Forelimb muscle (tissue), 1 donor: Measurements from ENCODE around the gene MAP1B. TPM values are rescaled to one million over a fixed set of nuclear protein-coding genes. Genes with fewer than 3 reads are reported as not detected.
"Not testable (repeated sequence)": the region's sequence is repeated elsewhere in the genome, so short reads cannot be mapped to it uniquely, and the experiment has no call there.

Experiments
- DNase-seq: peaks from one replicate; pipeline ENCODE4 v3.0.0-alpha.2; 2013; ENCODE audit warnings: low read depth
- polyA plus RNA-seq: library from polyadenylated mRNA; unstranded; fragments of 120-200 nt; gene quantifications from one replicate; pipeline ENCODE4 v1.2.1, GENCODE V29; 2013; ENCODE audit not compliant: insufficient read length

The MAP1B gene
- polyA plus RNA-seq, result 32.5 TPM

DNA sequence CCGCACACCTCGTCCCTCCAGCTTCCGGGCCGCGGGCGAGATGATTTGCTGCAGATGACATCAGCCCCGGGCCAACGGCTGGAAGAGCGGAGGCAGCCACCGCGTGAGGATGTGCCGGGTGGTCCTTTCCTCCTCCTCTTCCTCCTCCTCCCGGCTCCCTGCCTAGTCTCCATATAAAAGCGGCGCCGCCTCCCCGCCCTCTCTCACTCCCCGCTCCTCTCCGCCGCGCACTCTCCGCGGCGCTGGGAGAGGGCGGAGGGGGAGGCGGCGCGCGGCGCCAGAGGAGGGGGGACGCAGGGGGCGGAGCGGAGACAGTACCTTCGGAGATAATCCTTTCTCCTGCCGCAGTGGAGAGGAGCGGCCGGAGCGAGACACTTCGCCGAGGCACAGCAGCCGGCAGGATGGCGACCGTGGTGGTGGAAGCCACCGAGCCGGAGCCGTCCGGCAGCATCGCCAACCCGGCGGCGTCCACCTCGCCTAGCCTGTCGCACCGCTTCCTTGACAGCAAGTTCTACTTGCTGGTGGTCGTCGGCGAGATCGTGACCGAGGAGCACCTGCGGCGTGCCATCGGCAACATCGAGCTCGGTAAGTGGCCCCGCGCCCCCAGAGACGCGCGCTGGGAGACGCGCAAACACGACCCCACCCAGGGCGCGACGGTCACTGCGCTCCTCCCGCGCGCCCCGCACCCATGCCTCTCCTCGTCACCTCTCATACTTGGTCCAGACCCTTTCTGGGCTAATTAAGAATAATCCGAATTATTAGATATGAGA lies at the start of gene MAP1B:
MAP1B (plus strand) TSS at position 345 of the 770 bp plus-strand sequence; CDS start at position 402, 57 bp downstream.
- DNase-seq, result no peak

DNA sequence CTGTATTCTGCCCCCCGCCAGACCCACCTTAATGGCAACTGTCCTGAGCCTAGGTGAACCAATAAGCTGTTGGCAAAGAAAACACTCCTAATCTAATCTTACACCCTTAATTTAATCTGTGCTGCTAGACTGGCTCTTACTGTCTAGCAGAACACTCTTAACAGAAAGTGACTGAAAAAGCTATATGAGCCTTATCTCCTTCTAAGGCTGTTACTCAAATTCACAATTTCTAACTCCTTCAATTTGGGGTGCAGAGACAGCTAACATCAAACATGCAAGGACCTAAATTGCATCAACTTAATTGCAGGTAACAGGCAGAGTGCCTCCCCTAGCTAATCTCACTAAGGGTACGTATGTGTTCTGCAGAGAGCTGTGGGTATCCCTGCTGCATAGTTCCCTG lies 49.5 kb upstream of the MAP1B start:
- no peak for DNase-seq

DNA sequence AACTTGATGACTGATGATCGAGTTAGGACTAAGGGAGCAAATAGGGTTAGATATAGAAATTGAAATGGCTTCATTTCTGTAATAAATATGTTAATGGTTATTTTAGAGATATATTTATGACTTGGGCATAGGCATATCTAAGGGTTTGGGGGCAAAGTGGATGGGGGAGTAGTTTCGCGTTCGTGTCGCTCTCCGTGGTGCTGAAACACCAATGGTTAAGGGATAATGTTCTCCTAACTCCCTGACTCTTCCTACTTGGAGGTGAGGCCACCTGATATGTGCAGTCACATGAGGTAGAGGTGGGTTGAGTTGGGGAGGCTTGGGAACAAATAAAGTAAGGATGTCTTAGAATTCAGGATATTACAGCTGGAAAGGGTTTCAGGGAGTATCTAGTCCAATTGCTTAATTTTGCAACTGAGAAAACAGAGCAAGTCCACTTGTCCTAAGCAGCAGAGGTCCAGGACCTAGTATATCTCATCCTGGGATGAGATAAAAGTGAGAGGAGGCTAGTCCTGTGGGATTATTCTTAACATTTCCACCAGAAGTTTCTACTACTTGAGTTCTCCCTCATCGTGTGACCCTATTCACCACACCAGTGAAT lies 44.0 kb upstream of the MAP1B start:
- DNase-seq, result peak; percentile 6

DNA sequence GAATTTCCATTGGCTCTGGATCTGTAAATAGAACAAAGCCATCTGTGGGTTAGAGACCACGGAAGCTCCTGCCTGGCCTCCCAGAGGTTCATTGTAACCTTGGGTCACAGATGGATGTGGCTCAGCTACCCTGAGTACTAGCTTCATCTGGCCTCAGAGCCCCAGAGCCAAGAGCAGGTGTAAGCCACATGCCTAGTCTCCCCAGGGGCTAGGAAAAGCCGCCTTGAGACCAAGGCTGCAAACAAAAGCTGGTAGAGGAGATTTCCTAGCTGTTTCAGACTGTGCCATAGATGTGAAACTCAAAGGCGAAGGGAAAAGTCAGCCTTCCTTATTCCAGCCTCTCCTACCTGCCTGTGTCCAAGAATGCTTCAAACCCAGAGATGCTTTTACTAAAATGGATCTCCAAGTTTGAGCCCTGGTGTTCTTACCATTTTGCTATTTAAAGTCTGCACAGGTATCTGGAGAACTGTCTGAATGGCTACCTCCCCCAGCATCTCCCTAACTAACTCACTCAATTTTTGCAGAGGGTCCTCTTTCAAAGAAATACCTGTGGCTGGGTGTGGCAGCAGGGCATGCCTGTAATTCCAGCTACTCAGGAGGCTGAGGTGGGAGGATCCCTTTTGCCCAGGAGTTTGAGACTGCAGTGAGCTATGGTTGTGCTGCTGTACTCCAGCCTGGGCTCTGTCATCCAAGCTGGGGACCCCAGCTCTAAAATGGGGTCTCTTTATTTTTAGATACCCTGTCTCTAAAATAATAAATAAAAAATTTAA lies 42.3 kb upstream of the MAP1B start:
- no peak for DNase-seq

- no peak for DNase-seq
These were observed 41.5 kb upstream of the MAP1B start for GRCh38 chr5:72065751-72066255.

- DNase-seq, result no peak
These were observed 40.6 kb upstream of the MAP1B start for GRCh38 chr5:72066705-72067107.

- no peak for DNase-seq
These were observed 39.4 kb upstream of the MAP1B start for GRCh38 chr5:72067682-72068470.

DNA sequence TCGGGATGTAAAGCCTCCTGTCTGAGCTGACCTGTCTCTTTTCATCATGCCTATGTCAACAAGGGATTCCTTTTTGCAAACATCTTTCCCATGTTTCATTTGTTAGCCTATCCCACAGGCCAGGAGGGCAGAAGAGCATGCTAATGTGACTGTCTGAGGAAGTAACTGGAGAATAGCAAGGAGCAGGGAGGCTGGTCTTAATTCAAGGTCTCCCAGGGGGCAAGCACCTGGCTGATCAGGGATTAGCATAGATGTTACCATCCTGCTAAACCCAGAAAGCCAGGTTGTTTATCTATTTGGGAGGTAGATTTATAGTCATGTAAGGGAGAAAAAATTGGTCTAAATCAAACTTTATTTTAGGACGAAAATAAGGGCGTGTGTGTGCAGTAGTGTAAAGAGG lies 36.7 kb upstream of the MAP1B start:
- no peak for DNase-seq

GRCh38 chr5:72071906-72072305 lies 35.4 kb upstream of the MAP1B start:
- no peak for DNase-seq

- DNase-seq, result no peak
These were observed 33.0 kb upstream of the MAP1B start for GRCh38 chr5:72074251-72074650.

DNA sequence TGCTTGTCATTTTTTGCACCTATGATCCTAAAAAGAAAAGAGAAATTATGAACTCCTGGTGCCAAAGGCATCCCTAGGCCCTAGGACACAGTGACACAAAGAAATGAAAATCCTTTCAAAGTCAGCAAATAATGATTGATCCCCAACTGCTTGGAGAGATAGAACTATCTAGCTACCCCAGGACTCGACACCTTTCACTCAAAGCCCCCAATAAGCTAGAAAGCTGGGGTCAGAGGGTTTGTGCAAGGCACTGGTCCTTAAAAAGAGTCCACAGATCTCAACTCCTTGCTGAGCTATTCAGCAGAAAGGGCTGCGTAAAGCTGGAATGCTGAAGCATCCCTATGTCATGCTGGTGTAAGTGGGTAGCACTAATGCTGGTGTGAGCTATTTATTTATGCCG lies 31.8 kb upstream of the MAP1B start:
- no peak for DNase-seq

DNA sequence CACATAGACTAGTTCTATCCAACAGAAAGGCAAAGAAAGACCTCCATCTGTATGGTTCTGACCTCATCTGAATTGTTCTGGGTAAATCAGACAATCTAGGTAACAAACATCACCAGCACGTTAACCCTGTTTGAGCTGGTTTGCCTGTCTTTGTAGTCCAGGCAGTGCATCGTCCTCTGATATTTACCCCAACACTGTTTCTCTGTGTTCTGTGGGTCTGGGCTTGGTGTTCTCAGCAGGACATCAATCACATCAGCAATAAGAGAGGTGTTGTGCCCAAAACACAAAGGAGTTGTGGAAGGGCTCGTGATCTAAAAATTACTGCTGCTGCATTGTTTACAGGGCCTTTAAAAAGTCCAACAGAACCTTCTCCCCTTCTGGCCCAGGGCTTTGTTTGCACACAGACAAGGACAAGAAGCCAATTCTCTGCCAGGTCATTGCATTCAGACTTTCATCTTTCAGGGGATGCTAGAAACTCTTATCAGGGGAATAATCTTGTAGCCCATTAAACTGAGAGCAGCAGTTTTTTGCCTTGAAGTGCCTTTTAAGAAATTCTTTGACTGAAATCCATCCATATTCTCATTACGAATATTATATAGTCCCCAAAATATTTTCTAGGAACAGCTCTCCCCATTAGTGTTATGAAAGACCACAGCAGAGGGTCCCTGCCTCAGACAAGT lies 30.5 kb upstream of the MAP1B start:
- DNase-seq, result no peak

- no peak for DNase-seq
These were observed 29.9 kb upstream of the MAP1B start for GRCh38 chr5:72077390-72077789.

DNA sequence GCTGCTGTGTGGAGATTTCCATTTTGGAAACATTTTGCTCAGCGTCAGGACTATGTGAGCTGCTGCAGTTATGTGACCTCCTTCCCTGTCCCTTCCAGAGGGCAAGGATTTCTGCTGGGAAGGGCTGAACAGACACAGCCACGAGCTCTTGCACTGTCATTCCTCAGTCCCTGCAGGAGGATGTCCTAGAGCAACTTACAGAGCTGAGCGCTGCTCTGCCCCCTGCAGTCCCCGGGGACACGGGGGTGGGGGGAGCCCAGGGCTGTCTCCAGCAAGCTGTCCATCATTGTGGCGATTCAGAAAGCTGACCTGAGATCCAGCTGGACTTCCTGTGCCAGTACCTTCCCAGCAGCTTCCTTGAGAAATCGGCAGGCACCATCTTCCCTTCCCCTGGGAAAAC lies 28.0 kb upstream of the MAP1B start:
- DNase-seq, result no peak

- DNase-seq, result no peak
These were observed 25.2 kb upstream of the MAP1B start for GRCh38 chr5:72082048-72082447.

GRCh38 chr5:72084876-72085275 lies 22.4 kb upstream of the MAP1B start:
- no peak for DNase-seq

DNA sequence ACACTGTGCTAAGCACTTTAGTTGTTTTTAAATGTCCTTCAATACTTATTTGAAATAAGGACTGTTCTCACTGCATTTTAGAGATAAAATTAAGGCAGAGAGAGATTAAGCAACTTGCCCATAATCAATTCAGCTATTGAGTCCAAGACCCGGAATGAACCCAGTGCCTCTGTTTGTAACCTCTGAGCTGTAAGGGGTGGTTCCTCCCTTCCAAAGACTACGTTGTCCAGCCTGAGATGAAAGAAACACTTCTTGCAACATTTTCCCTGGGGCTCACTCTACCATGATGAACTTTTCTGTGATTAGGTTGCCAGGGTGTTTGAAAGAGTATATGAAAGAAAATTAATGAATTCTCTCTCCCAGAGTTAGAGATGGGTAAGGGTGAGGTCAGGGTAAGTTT lies 22.0 kb upstream of the MAP1B start:
- DNase-seq, result no peak

GRCh38 chr5:72089713-72090112 lies 17.6 kb upstream of the MAP1B start:
- not testable (repeated sequence) for DNase-seq

DNA sequence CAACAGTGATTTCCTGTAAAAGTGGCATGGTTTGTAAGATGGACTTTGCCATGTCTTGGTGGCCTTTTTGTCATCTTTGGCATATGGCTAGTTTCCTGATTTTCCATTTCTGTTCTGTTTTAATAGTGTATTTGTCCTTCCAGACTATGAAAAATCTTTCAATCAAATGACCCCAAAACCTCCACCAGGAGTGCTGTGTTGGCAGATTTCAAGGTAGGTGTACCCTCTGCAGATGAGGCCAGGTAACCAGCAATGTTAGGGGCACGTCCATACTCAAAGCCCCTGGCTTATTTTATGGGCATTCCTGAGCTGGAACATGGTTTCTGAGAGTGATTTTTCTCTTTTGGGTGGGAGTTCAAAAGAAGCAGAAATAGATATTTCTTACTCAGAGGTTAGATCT lies 15.2 kb upstream of the MAP1B start:
- no peak for DNase-seq

- no peak for DNase-seq
These were observed 14.1 kb upstream of the MAP1B start for GRCh38 chr5:72093217-72093616.

- DNase-seq, result no peak
These were observed 13.5 kb upstream of the MAP1B start for GRCh38 chr5:72093824-72094223.
